HEK293T (cell line): ENCODE data around the gene RGS10.
"Not testable (repeated sequence)": the region's sequence is repeated elsewhere in the genome, so short reads cannot be mapped to it uniquely, and the experiment has no call there.

Experiments
- ARNT ChIP-seq: fragments of 450-650 bp; IDR thresholded peaks from 2 replicates; pipeline ENCODE4 v1.6.1; 2017; ENCODE audit warnings: mild to moderate bottlenecking
- BHLHE40 ChIP-seq: fragments of 450-650 bp; IDR thresholded peaks from 2 replicates; pipeline ENCODE4 v1.6.1; 2016; ENCODE audit warnings: mild to moderate bottlenecking, moderate library complexity, borderline replicate concordance
- FOXA1 ChIP-seq: fragments of 450-650 bp; IDR thresholded peaks from 2 replicates; pipeline ENCODE4 v1.6.1; 2016; ENCODE audit warnings: mild to moderate bottlenecking
- FOXK2 ChIP-seq: fragments of 450-650 bp; IDR thresholded peaks from 2 replicates; pipeline ENCODE4 v1.6.1; 2016; ENCODE audit warnings: mild to moderate bottlenecking
- FOXM1 ChIP-seq: fragments of 450-650 bp; IDR thresholded peaks from 2 replicates; pipeline ENCODE4 v1.6.1; 2017; ENCODE audit warnings: mild to moderate bottlenecking, borderline replicate concordance
- L3MBTL2 ChIP-seq: fragments of 450-650 bp; conservative IDR thresholded peaks from 2 replicates; pipeline ENCODE4 v1.6.1; 2016; ENCODE audit warnings: mild to moderate bottlenecking
- SP1 ChIP-seq: fragments of 450-650 bp; IDR thresholded peaks from 2 replicates; pipeline ENCODE4 v1.6.1; 2017
- TARDBP ChIP-seq: fragments of 450-650 bp; IDR thresholded peaks from 2 replicates; pipeline ENCODE4 v1.6.1; 2016
- ZNF384 ChIP-seq: fragments of 450-650 bp; IDR thresholded peaks from 2 replicates; pipeline ENCODE4 v1.6.1; 2016

GRCh38 chr10:119556081-119556480 lies 13.6 kb upstream of the RGS10 start:
- TF ChIP-seq ZNF384, TARDBP, SP1, BHLHE40, ARNT, FOXM1, FOXA1, L3MBTL2, FOXK2: not testable (repeated sequence)
